ENCODE data around the gene NHERF2. TPM values are rescaled to one million over a fixed set of nuclear protein-coding genes. Genes with fewer than 3 reads are reported as not detected.

The NHERF2 gene
- total and polyA plus RNA-seq, 7 experiments from 2014 or later, result 0.33 to 3.8 (median 3.5) TPM

DNA sequence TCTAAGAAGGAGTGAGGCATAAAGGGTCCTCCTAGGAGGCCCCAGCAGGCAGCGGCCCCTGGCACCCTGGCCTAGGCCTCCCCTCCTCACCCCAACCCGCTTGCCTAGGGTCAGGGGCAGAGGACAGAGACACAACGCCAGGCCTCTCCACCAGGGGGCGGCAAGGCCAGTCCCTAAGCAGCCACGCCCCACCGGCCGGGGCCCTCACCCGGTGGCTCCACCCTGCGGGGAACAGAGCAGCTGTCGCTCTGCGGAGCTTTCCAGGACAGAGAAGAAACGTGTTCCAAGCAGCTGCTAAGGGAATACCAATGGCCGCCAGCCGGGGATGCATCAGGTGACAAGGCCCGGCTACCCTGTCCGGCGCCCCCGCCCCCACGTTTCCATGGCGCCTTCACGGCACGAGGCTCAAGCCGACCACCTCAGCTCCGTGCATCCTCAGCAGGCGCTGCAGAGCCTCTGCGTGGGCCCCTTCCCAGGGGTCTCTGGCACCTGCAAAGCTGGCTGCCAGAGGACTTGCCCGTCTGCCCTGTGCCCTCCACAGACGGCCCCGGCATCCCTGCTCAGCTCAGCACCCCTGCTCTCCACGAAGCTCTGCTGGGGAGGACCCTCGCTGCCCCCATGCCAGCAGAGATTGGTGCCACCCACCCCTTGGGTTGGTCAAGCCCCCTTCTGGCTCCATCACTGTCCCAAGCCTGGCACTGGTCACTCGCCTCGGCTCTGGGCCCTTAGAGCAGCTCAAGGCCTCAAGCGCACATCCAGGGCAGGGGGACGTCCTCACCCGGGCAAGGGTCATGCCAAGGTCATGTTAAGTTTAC lies 22.7 kb upstream of the NHERF2 start:
- Histone ChIP-seq H3K4me1 (ENCODE audit: control insufficient read depth in 2 of 2, insufficient read depth in 2 of 2, low read length in 2 of 2) (peaks cover 27 to 29% of the 10 kb centered on the region in 2 donors), H3K27me3 (ENCODE audit: control insufficient read depth in 2 of 2, insufficient read depth in 2 of 2, low read length in 2 of 2) (no peaks in the 10 kb centered on the region), H3K36me3 (ENCODE audit: control insufficient read depth in 2 of 3, insufficient read depth in 3 of 3, low read length in 3 of 3) (peaks cover 0 to 46% (median 5%) of the 10 kb centered on the region in 3 experiments), H3K4me3 (ENCODE audit: low read length) (no peak overlapping the region), H3K9me3 (ENCODE audit: control insufficient read depth in 2 of 3, low read length in 3 of 3) (no peaks in the 10 kb centered on the region), H3K27ac (ENCODE audit: low read depth, low read length) (no peak overlapping the region)
- ChIA-PET POLR2A (interaction anchor here (0.7 to 2.4 kb wide), 8 partner anchors 9 to 177 kb away, joined by 3 to 8 read pairs (median 4); partner anchors contain the start of genes FAHD1, RAB26, RPS2 and TRAF7), CTCF (interaction anchor here (0.6 to 1.7 kb wide), 9 partner anchors 18 to 803 kb away, joined by 3 to 11 read pairs (median 3); partner anchors contain the start of genes GFER, PKD1 and TRAF7)
- Mint-ChIP-seq H3K4me1 (peaks cover 20 to 41% (median 30%) of the 10 kb centered on the region in 7 donors), H3K9me3 (no peaks in the 10 kb centered on the region), H3K4me3 (peak overlapping the region in 3 of 10 donors; percentile 35 to 66 (median 58)), H3K36me3 (peaks cover 0 to 12% (median 0%) of the 10 kb centered on the region in 5 donors), H3K27ac (no peak overlapping the region), H3K27me3 (no peaks in the 10 kb centered on the region)
- intact Hi-C loops (cut with micrococcal nuclease), result no loop called here
- peak; percentile 98 for ATAC-seq
- DNase-seq, result peak; percentile 71 to 91 (median 83)

DNA sequence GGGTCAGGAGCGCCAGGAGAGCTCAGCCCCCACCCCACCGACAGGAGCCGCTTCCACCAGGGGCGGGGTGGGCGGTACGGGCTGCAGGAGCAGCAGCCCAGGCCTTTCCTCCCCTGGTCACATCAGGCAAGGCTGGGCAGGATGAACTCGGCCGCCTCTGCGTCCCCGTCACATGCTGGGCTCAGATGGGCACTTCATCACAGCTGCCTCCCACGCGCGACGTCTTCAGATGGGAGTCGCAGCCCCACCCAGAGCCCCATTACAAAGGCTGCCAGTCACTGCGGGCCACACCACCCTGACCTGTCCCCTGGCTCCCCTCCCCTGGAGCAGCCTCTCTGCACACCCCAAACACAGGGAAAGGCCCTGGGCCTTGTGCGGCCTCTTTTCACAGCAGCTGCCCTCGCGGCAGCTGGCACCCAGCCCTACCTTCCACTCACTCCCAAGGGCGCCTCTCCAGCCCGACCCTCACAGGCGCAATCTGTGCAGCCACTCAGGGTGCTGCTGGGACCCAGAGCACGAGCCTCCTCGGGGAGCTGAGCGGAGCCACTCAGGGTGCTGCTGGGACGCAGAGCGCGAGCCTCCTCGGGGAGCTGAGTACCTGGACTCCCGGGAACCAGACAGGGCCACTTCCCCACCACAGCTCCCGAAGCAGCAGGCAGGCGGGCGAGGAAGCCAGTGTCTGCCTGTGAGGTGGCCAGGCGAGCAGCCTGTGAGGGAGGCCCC lies 21.7 kb upstream of the NHERF2 start:
- Mint-ChIP-seq H3K36me3 (peaks cover 0 to 12% (median 0%) of the 10 kb centered on the region in 5 donors), H3K27me3 (no peaks in the 10 kb centered on the region), H3K4me1 (peaks cover 22 to 42% (median 30%) of the 10 kb centered on the region in 7 donors), H3K27ac (no peak overlapping the region), H3K4me3 (peak overlapping the region in 2 of 10 donors; percentile 14 to 21), H3K9me3 (no peaks in the 10 kb centered on the region)
- ChIA-PET POLR2A (interaction anchor here (1.3 to 2.4 kb wide), 4 partner anchors 10 to 150 kb away, joined by 4 to 8 read pairs (median 6); partner anchors contain the start of genes RPS2 and TRAF7), CTCF (interaction anchor here (0.6 to 1.6 kb wide), 2 partner anchors 19 to 150 kb away, joined by 3 to 11 read pairs; partner anchors contain the start of gene TRAF7)
- intact Hi-C loops (cut with micrococcal nuclease), result loop anchor here in 1 of 2 donors (5.0 kb wide), 1 partner anchor 42 kb away; the partner anchor contains the start of genes NTHL1 and TSC2
- Histone ChIP-seq H3K27ac (ENCODE audit: low read depth, low read length) (no peak overlapping the region), H3K27me3 (ENCODE audit: control insufficient read depth in 2 of 2, insufficient read depth in 2 of 2, low read length in 2 of 2) (no peaks in the 10 kb centered on the region), H3K4me1 (ENCODE audit: control insufficient read depth in 2 of 2, insufficient read depth in 2 of 2, low read length in 2 of 2) (peaks cover 29 to 31% of the 10 kb centered on the region in 2 donors), H3K36me3 (ENCODE audit: control insufficient read depth in 2 of 3, insufficient read depth in 3 of 3, low read length in 3 of 3) (peaks cover 0 to 37% (median 5%) of the 10 kb centered on the region in 3 experiments), H3K4me3 (ENCODE audit: low read length) (no peak overlapping the region), H3K9me3 (ENCODE audit: control insufficient read depth in 2 of 3, low read length in 3 of 3) (no peaks in the 10 kb centered on the region)
- no peak for DNase-seq
- no peak for ATAC-seq

DNA sequence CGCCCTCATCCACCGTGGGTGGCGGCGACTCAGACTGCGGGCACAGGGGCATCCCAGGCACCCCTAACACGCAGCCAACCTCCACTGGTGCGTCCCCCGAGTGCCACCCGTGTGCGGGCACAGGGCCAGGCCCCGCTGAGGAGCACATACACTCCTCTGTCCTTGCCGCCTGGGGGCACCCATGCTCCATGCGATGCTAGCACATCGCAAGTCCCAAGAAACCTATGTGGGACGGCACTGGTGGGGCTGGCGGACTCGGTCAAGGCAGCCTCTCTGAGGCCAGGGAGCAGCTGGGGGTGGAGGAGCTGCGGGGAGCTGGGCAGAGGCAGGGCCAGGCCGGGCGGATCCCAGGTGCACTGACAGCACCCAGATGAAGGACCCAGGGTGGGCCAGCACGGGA lies 21.1 kb upstream of the NHERF2 start:
- Mint-ChIP-seq H3K4me1 (peaks cover 22 to 48% (median 35%) of the 10 kb centered on the region in 7 donors), H3K9me3 (no peaks in the 10 kb centered on the region), H3K27ac (peak overlapping the region in 1 of 9 donors; percentile 77), H3K27me3 (no peaks in the 10 kb centered on the region), H3K36me3 (peaks cover 0 to 12% (median 0%) of the 10 kb centered on the region in 5 donors), H3K4me3 (peak overlapping the region in 1 of 10 donors; percentile 87)
- H3K4me1 ChIP-seq (ENCODE audit: control insufficient read depth in 2 of 2, insufficient read depth in 2 of 2, low read length in 2 of 2), result peaks cover 36 to 38% of the 10 kb centered on the region in 2 donors
- intact Hi-C loops (cut with micrococcal nuclease), result loop anchor here in 1 of 2 donors (5.0 kb wide), 1 partner anchor 42 kb away; the partner anchor contains the start of genes NTHL1 and TSC2
- no peak for DNase-seq
- H3K27ac ChIP-seq (ENCODE audit: low read depth, low read length), result no peak overlapping the region
- no peaks in the 10 kb centered on the region for H3K9me3 ChIP-seq (ENCODE audit: control insufficient read depth in 2 of 3, low read length in 3 of 3)
- POLR2A ChIA-PET, result interaction anchor here (1.9 to 2.4 kb wide), 2 partner anchors 41 to 150 kb away, joined by 5 to 7 read pairs; partner anchors contain the start of genes RPS2 and TRAF7
- CTCF ChIA-PET, result interaction anchor here (0.6 kb wide), 1 partner anchor 19 kb away, joined by 3 read pairs; no protein-coding TSS in a partner anchor
- ATAC-seq, result no peak
- H3K36me3 ChIP-seq (ENCODE audit: control insufficient read depth in 2 of 3, insufficient read depth in 3 of 3, low read length in 3 of 3), result peaks cover 0 to 30% (median 5%) of the 10 kb centered on the region in 3 experiments
- H3K27me3 ChIP-seq (ENCODE audit: control insufficient read depth in 2 of 2, insufficient read depth in 2 of 2, low read length in 2 of 2), result no peaks in the 10 kb centered on the region
- H3K4me3 ChIP-seq (ENCODE audit: low read length), result no peak overlapping the region

DNA sequence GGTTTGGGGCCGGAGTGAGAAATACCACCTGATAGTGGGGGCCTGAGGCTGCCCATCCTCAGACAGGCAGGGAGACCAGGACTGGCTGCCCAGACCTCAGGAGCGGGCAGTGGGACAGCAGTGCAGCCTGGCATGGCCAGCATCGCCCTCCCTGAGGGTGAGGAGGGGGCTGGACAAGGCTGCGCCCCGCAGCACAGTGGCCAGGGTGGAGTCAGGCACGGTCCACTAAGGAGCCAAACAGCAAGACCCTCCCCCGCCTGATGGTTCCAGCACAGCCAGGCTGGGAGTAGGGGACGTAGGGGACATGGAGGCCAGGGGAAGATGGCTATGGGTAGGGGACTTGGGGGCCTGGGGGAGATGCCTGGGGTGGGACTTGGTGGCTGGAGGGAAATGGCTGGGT lies 20.4 kb upstream of the NHERF2 start:
- no peaks in the 10 kb centered on the region for H3K27me3 Mint-ChIP-seq
- H3K4me3 ChIP-seq (ENCODE audit: low read length), result no peak overlapping the region
- H3K4me3 Mint-ChIP-seq, result peak overlapping the region in 4 of 10 donors; percentile 35 to 87 (median 69)
- DNase-seq (no peak), ATAC-seq (no peak)
- CTCF ChIA-PET, result no interaction called here
- H3K36me3 ChIP-seq (ENCODE audit: control insufficient read depth in 2 of 3, insufficient read depth in 3 of 3, low read length in 3 of 3), result peaks cover 0 to 23% (median 5%) of the 10 kb centered on the region in 3 experiments
- peaks cover 0 to 10% (median 0%) of the 10 kb centered on the region in 5 donors for H3K36me3 Mint-ChIP-seq
- H3K9me3 ChIP-seq (ENCODE audit: control insufficient read depth in 2 of 3, low read length in 3 of 3), result no peaks in the 10 kb centered on the region
- peaks cover 22 to 48% (median 35%) of the 10 kb centered on the region in 7 donors for H3K4me1 Mint-ChIP-seq
- H3K4me1 ChIP-seq (ENCODE audit: control insufficient read depth in 2 of 2, insufficient read depth in 2 of 2, low read length in 2 of 2), result peaks cover 36 to 38% of the 10 kb centered on the region in 2 donors
- H3K27ac ChIP-seq (ENCODE audit: low read depth, low read length), result no peak overlapping the region
- H3K9me3 Mint-ChIP-seq, result no peaks in the 10 kb centered on the region
- no peaks in the 10 kb centered on the region for H3K27me3 ChIP-seq (ENCODE audit: control insufficient read depth in 2 of 2, insufficient read depth in 2 of 2, low read length in 2 of 2)
- intact Hi-C loops (cut with micrococcal nuclease), result loop anchor here in 1 of 2 donors (5.0 kb wide), 1 partner anchor 41 kb away; the partner anchor contains the start of genes NTHL1 and TSC2
- H3K27ac Mint-ChIP-seq, result peak overlapping the region in 2 of 9 donors; percentile 49 to 77
- POLR2A ChIA-PET, result no interaction called here

DNA sequence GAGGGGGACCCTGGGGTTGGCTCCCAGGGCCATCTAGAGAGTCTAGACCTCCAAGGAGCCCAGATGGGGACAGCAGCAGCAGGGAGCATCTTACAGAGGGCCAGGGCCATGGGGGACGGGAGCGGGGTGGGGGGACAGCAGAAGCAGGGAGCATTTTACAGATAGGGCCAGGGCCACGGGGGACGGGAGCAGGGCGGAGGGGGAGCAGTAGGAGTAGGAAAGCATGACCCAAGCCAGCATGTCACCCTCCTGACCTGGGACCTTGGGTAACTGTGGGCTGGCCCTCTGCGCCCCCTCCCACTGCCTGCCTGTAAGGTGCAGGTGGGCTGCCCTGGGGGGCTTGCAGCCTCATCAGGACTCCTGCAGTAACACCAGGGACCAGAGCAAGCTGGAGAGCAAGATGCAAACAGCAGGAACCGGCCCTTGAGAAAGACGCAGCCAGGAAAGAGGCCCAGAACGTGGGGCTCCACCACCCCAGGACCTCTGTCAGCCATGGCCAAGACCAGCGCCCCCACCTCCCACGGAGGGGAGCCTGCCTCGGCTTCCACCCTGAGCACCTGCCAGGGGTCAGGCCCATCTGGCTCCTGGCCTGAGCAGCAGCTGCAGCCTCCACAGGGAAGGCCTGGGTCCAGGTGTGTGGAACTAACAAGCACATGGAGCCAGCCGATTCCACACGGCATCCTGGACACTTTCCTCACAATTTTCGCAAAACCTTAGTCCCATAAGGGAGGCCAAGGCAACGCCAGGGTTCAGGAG lies 19.4 kb upstream of the NHERF2 start:
- Mint-ChIP-seq H3K36me3 (peaks cover 0 to 10% (median 0%) of the 10 kb centered on the region in 5 donors), H3K4me3 (peak overlapping the region; percentile 72 to 93 (median 87)), H3K27me3 (no peaks in the 10 kb centered on the region), H3K27ac (peak overlapping the region in 7 of 9 donors; percentile 3 to 76 (median 45)), H3K4me1 (peaks cover 22 to 48% (median 35%) of the 10 kb centered on the region in 7 donors), H3K9me3 (no peaks in the 10 kb centered on the region)
- Histone ChIP-seq H3K27ac (ENCODE audit: low read depth, low read length) (peak overlapping the region; percentile 86), H3K9me3 (ENCODE audit: control insufficient read depth in 2 of 3, low read length in 3 of 3) (no peaks in the 10 kb centered on the region), H3K27me3 (ENCODE audit: control insufficient read depth in 2 of 2, insufficient read depth in 2 of 2, low read length in 2 of 2) (no peaks in the 10 kb centered on the region), H3K4me3 (ENCODE audit: low read length) (peak overlapping the region; percentile 3), H3K4me1 (ENCODE audit: control insufficient read depth in 2 of 2, insufficient read depth in 2 of 2, low read length in 2 of 2) (peaks cover 36 to 38% of the 10 kb centered on the region in 2 donors), H3K36me3 (ENCODE audit: control insufficient read depth in 2 of 3, insufficient read depth in 3 of 3, low read length in 3 of 3) (peaks cover 0 to 14% (median 0%) of the 10 kb centered on the region in 3 experiments)
- CTCF ChIA-PET, result interaction anchor here (1.3 kb wide), 1 partner anchor 146 kb away, joined by 3 read pairs; no protein-coding TSS in a partner anchor
- DNase-seq (no peak), ATAC-seq (no peak)
- POLR2A ChIA-PET, result interaction anchor here (0.6 to 2.9 kb wide), 6 partner anchors 15 to 492 kb away, joined by 3 to 30 read pairs (median 6); partner anchors contain the start of genes RPS2, TBL3 and TRAF7
- intact Hi-C loops (cut with micrococcal nuclease), result loop anchor here in 1 of 2 donors (5.0 kb wide), 1 partner anchor 40 kb away; the partner anchor contains the start of genes NTHL1 and TSC2
